CD1c-positive myeloid dendritic cell (primary cell): ENCODE data around the gene CREG1.
"Not testable (repeated sequence)": the region's sequence is repeated elsewhere in the genome, so short reads cannot be mapped to it uniquely, and the experiment has no call there.

Experiments
- DNase-seq: peaks from one replicate; pipeline ENCODE4 v3.0.0-alpha.2; 2016; ENCODE audit errors: extremely low spot score

CREG1 gene

DNA sequence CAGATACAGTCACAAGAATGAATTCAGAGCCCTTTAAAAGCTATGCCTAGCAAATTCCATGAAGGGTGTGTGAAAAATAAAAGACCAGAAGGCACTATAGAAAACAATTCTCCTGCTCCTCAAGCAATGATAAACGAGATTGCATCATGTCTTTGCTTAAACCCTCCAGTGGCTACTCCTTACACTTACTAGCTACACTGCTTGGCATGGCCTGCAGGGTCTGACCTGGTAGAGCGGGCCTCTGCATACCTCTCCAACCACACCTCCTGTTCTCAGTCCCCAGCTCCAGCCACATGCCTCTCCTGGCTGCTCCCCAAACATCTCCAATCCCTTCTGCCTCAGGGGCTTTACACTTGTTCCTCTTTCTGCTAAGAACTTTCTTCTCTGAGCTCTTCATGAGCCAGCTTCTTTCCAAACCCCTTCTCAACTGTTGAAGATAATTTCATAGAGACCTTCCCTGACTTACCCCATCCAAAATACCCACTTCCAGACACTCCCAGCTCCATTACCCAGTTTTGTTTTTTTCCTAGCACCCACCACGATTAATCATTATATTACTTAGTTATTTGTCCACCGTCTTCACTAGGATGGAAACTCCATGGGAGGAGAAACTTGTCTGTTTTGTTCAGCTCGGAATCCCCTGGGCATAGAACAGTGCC is 11.2 kb upstream of the CREG1 start:
- peak; percentile 14 for DNase-seq

DNA sequence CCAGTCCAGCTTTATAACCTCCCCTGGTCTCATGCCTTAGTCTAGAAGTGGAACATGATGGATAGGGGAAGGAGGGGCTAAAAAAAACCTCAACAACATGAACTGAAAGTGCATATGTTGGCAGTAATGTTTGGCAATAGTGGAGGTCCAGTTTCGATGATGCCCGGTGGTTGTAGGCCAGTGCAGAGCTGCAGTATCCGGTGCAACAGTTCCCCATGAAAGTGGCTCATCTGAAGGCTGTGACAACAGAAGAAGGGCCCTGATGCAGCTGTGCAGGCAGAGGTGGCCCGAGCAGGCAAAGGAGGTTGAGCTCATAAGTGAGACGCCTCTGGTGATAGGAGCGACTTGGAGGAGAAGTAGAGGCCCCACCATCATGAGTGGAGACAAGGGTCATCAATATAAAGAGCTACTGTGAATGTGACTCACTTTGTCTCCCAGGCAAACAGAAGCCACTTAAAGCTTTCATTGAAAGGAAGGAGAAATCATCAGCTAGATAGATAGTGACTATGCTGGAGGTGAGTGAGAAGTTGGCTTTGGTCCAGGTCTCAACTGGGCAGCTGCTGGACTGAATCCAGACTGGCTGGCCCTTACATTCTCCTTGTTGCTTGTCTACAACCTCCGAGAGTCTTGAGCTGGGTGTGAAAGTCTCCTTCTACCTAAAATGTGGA is 10.2 kb upstream of the CREG1 start:
- peak; percentile 91 for DNase-seq

DNA sequence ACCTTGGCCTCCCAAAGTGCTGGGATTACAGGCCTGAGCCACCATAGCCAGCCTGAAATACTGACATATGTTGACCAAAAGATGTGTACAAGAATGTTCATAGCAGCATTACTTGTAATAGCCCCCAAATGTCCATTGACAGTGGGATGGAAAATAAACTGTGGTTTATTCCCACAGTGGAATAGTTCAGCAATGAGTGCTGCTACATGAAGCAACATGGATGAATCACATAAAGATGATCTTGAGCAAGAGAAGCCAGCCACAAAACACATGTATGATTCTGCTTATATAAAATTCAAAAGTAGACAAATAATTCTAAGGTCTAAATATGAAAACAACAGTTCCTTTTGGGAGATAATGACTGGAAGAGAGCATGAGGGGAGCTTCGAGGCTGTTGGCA is 9.1 kb upstream of the CREG1 start:
- DNase-seq = peak; percentile 51

DNA sequence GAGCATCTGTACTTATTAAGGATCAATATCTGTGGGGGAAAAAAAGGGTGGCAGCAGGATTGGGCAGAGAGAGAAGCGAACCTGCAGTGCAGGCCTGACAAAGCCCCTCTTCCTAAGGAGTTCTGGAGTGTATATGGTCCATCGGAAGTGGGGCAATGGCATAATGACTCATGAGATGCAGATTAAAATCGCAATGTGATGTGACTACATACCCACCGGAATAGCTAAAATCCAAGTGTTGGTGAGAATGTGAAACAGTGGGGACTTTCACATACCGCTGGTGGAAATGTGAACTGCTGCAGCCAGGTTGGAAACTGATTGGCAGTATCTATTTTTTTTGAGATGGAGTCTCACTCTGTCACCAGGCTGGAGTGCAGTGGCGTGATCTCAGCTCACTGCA is 8.2 kb upstream of the CREG1 start:
- no peak for DNase-seq

DNA sequence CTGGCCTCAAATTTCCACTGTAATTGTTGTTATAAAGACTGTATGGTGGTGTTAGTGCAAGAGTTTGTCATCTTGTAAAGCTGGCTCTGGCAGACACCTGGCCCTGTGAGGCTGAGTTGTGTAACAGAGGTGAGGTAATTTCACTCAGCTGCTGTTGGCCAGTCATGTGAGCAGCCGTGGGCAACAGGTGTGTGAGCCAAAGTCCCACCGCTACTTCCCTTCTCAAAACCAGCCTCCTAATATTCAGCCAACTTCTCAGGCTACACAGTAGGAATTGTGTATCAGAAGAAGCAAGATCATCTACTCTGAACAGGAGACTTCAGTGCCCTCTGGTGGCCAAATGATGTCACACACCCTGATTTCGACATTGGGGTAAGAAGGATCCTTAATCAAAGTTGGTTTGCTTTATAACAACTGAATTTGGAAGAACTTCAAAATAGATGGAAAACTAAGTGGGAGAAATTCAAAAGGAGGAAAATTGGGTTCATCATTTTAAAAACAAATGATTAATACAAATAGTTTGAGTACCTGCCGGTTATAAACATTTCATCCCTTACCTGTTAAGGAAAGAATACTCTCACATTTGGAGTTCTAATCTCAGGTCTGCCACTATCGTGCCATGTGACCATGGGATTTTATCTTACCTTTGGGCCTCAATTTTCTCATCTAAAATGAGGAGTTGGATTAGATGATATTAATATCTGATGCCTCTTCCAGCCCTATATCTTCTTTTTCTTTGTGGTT is 2.6 kb upstream of the CREG1 start:
- DNase-seq = peak; percentile 91

DNA sequence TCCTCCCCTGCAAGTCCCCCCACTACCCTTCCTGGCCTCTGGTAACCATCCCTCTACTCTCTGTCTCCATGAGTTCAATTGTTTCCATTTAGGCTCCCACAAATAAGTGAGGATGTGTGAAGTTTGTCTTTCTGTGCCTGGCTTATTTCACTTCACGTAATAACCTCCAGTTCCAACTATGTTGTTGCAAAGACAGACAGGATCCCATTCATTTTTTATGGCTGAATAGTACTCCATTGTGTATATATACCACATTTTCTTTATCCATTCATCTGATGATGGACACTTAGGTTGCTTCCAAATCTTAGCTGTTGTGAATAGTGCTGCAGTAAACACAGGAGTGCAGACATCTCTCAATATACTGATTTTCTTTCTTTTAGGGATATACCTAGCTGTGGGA is 1.5 kb upstream of the CREG1 start:
- DNase-seq = not testable (repeated sequence)

DNA sequence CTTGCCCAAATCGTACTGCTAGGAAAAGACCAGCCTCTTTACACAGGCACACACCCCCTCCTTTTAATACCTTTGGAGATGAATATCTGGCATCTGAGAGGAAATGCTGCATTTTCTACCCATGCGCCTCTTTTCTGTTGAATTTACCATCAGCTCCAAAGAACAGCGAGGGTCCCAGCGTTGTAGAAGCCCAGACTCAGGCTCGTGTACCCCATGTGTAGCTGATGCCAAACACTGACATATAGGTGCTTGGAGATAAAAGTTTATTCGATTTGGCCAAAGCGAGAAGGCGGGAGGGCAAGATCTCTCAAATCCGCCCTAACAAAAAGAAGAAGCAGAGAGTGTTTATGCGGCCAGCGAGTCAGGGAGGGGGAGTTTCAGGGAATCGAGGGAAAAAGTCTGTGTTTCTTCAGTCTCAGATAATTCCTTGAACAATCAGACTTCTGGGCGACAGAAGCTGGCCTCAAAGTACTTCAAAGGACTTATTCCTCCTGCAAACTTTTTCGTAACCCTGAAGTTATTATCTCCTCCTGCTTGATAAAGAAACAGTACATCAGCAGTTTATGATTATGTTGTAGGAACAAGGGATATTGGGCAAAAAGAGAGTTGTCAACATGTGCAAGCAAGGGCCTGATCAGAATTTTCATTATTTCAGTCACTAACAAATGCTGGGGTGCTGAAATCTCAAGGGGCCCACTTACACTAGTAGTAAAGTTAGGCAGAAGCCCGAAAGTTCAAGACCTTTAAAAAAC is 642 bp upstream of the CREG1 start:
- DNase-seq = peak; percentile 55

DNA sequence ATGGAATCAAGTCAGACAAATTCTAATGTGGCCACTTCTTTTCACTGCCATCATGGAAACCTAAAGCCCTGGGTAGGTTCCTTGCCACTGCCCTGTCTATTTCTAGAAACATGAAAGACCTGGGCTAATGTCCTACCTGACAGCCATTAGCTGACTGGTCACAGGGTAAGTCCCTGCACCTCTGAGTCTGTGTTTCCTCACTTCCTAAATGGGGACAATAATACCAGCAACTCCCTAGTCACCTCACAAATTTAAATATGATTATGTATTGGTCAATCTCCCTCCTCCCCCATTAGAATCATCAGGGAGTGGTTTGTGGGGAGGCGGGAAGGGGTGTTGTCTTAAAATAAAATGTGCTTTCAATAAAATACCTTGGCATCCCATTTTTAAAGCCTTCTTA is 2.2 kb downstream of the CREG1 start:
- DNase-seq = peak; percentile 59

DNA sequence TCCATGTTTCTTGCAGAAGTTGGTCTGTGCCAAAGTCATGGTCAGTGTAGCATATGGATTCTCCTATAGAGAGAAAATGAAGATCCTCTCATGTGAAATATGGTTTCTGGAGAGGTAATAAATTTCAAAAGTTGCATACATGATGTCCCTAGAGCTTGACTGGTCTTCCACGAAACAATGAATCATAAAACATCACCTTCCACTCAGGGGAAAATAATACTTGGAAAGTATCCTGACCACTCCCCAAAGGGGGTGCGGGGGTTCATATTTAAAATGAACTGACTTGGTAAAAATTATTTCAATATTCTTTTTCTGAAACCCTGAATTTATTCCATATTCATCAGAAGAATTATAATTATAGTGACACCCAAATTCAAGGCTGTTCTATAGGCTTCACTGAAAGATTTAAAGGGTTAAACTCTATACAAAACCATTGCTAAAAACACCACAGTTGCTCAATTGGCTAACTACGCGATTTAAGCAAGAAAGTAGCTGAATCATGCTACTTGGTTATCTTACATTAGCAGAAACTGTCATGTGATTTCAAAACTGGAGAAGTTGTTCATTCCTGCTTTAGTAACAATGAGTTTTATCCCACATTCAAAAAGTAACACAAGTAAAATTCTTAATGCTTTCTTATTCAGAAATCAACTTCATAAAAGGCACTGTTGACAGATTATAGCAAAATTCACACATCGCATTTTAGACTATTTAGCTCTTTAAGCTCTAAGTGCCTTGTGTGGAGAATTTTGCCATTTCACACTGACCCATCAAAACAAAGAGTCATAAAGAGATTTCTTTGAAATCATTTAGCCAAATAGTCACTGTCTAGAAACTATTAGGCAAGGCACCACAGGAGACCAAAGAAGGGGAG is 5.3 kb downstream of the CREG1 start:
- DNase-seq = peak; percentile 88

DNA sequence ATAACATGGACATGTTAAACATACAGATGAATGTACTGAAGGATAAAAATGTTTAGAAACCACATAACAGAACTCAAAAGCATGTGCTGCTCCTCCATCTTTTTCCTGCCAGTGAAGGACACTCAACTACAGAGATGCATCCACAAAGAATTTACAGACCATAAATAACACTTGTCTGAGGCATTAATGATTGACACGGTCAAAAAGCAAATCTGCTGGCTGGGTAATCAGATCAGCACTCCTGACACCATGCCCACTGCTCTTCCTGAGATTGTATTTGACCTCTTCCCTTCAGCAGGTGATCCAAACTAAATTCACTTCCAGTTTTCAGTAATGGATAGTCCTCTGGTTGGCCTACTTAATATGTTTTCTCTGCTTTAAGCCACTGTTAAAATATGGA is 6.6 kb downstream of the CREG1 start:
- DNase-seq = no peak

DNA sequence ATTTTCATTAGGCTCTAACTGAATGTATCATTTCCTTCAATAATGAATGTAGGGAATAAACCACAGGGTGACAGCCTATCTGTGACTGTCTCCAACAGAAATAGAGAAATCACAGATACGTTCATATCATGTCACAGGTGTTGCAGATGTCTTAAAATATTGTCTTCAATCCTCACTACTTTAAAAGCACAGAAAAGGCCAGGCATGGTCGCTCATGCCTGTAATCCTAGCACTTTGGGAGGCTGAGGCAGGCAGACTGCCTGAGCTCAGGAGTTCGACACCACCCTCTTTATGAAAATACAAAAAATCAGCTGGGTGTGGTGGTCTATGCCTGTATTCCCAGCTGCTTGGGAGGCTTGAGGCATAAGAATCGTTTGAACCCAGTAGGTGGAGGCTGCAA is 8.2 kb downstream of the CREG1 start:
- DNase-seq = no peak

DNA sequence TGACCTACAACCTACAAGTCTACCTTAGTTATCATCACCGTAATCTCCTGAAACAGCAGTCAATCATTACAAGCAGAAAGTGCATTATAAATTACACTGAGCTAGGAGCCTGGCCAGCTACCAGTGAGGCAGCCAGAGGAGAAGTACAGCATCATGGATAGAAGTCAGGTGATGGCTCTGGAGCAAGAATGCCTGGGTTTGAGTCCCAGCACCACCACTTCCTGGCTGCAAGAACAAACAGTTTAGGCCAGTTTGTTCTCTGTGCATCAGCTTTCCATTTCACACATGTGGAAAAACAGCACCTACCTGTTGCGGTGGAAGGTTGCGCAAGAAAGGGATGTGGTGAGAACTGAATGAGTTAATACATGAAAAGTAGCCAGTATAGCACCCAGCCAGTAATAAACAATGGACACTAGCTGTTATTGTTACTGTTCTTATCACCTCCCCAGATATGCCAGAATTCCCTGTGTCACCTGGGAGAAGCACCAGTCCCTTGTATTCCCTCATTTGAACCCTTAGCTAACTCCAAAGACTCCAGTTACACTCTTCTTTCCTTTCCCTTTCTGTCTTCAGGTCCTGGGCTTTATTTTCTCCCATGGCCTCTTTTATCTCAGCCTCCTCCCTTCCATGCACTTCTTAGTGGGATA is 9.0 kb downstream of the CREG1 start:
- no peak for DNase-seq

DNA sequence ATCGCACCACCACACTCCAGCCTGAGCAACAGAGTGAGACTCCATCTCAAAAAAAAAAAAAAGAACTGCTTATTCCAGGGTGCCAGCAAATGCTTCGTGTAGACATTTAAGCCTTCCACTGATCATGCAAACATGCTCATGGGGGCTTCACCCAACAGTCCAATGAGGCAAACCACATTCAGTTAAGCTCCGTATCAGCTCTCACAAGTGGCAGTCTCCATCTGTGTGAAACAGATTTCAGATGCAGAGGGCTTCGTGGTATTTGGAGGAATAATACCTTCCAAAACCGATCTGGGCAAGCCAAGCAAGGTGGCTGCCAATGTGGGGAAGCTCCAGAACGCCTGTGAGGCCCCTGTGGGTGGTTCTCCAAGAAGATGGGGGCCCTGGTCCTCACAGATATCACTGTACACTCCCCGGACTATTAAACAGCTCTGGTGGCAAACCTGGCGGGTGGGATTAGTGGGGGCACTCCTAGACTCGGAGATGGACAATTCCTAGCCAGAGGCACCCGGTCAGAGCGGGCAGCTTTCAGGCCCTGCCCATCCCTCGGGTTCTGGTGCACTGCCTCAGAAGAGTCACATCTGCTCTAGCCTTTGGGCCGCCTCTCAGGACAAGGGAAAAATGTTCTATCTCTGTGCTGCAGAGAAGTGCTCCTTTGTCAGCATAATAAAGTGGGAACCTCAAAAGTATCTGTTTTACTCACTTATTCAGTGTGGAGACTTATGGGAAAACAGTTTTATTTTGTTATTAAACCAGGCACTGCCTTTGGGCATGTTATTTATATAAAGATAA is 10.2 kb downstream of the CREG1 start:
- DNase-seq = peak; percentile 12

DNA sequence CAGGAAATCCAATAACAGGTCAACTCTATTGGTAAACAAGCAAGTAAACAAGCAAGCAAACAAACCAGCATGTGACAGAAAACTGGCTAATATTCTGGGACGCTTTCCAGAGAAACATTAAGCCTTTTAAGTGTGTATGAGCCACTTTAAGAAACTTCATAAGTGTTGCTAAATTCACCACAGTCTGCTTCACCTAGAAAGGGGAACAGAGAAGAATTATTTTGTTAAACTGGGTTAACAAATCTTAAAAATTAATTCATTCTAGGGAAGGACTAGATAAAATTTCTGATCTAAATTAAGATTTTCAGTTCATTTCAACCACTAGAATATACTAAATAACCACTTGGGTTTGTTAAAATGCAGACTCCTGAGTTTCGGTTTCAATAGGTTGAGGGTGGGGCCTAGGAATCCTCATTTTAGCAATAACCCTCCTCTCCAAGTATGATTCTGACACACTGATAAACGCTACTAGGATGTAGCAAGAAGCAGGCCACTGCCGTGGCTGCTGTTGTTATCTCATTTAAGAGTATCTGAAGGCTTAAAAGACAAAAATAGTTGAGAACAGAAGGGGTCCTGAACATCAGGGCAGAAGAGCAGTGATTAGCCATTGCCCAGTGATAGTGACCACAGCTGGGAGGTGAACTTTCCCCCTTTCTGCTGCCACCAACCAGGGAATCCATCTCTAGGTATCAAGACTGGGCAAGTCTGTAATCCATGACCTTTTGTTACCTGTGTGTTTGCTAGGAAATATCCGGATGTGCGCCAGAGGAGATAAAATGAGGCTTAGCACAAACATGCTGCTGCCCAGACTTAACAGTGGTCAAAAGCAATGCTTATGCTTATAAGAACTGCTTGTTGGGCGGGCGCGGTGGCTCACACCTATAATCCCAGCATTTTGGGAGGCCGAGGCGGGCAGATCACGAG is 11.2 kb downstream of the CREG1 start:
- DNase-seq = peak; percentile 60

DNA sequence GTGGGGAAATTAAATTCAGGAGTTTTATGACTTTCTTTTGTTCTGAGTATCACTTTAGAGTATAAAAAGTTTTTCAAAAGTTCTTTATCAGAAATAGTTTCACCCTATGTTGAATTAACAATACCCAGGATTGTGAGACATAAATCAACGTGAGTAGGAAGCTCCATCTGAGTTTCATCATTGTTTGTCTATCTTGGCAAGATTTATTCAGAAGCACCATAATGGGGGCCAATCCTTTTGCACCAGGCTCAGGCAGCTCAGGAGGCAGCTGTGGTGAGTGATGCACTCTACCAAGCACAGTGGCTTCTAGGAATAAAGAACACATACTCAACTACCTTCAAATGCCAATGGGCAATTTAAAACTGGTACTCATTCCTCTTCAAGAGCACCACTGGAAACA is 12.0 kb downstream of the CREG1 start:
- peak; percentile 14 for DNase-seq

DNA sequence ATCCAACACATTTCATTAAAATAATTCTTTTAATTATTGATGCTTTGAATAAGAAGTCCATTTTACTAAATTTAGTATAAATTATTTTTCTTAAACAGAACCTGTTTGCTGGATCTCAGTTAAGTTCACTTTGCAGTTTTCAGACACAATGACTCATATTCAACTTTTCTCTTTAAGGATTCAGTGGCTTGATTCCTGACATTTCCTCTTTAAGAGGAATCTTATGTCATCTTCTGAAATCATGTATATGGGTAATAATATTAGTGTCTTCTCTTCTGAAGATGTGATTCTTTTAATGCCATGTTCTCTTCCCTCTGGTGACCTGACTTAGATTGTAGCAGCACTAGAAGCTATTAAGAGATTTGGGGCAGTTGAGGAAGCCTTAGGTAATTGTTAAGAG is 12.6 kb downstream of the CREG1 start:
- peak; percentile 72 for DNase-seq

DNA sequence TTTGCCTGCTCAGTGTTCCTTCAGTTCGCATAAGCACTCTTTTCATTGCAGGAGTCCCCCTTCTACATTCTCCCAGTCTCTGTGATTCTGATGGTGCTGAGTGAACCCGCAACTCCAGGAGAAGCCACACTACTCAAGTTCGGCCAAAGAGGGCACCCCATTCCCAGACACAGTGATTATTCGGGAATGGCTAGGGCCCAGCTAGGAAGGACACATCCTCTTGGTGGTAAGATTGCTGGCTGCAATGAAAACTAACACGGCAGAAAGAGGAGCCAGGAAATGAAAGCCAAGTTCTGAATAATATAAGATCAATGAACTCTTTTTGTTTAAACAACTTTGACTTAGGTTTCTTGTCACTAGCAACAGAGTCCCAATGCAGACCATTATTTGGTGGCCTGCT is 14.9 kb downstream of the CREG1 start:
- no peak for DNase-seq

DNA sequence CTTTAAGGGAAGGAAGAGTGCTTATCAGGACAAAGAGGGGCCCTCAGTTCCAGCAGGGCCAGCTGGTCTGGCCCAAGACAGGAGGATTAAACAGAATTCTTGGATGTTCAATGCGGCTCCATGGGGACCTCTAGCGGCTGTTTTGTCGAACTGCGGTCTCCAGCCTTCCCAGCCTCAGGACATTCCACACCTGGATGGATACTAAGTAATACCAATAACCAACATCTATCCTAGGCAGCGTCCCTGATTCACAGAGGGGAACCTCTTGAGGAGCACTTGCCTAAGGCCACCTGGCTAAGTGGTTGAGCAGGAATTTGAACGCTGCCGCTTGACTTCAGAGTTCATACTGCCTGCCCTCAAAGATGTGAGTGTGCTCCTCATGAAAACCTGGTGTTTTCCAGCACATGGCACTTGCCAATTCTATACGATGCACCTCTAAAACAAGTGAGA is 19.7 kb downstream of the CREG1 start:
- DNase-seq = peak; percentile 75
